WERI-Rb-1 (cell line): ENCODE data around the gene DTD1.

Experiments used
- DNase-seq: peaks from one replicate; pipeline ENCODE4 v3.0.0-alpha.2; 2020
- H3K27ac ChIP-seq: fragments of 250-450 bp; sonication (Bioruptor Pico); 2 replicates; pipeline ENCODE4 v1.5.1; 2020; ENCODE audit warnings: mild to moderate bottlenecking, moderate library complexity
- H3K27me3 ChIP-seq: fragments of 250-450 bp; sonication (Bioruptor Pico); 2 replicates; pipeline ENCODE4 v1.5.1; 2021; ENCODE audit warnings: mild to moderate bottlenecking, low read depth, moderate library complexity; ENCODE audit not compliant: insufficient read depth, severe bottlenecking
- H3K36me3 ChIP-seq: fragments of 250-450 bp; sonication (Bioruptor Pico); 2 replicates; pipeline ENCODE4 v1.5.1; 2020; ENCODE audit warnings: mild to moderate bottlenecking, moderate library complexity
- H3K4me3 ChIP-seq: 2 replicates; pipeline ENCODE4 v1.5.1; 2011; ENCODE audit warnings: low read depth, mild to moderate bottlenecking, control low read depth, low read length
- H3K9me3 ChIP-seq: fragments of 250-450 bp; sonication (Bioruptor Pico); 2 replicates; pipeline ENCODE4 v1.5.1; 2021; ENCODE audit warnings: mild to moderate bottlenecking, moderate library complexity; ENCODE audit not compliant: severe bottlenecking
- CTCF ChIP-seq: IDR thresholded peaks from 2 replicates; pipeline ENCODE4 v1.5.1; 2011; ENCODE audit warnings: low read depth, mild to moderate bottlenecking, control low read depth, inconsistent platforms, low read length

Gene DTD1

GRCh38 chr20:18686696-18687095 is 98.8 kb downstream of the DTD1 start:
- no peak overlapping the region for H3K4me3 ChIP-seq
- H3K36me3 ChIP-seq, result no peaks in the 10 kb centered on the region
- H3K27me3 ChIP-seq, result no peaks in the 10 kb centered on the region
- TF ChIP-seq CTCF, result no peak
- no peak overlapping the region for H3K27ac ChIP-seq
- DNase-seq, result no peak
- no peaks in the 10 kb centered on the region for H3K9me3 ChIP-seq

- H3K36me3 ChIP-seq, result no peaks in the 10 kb centered on the region
- no peak for DNase-seq
- no peak overlapping the region for H3K4me3 ChIP-seq
- no peaks in the 10 kb centered on the region for H3K9me3 ChIP-seq
- H3K27ac ChIP-seq, result no peak overlapping the region
- no peaks in the 10 kb centered on the region for H3K27me3 ChIP-seq
- TF ChIP-seq CTCF, result no peak
Measured at GRCh38 chr20:18688676-18689075, 100.8 kb downstream of the DTD1 start.

- no peak for TF ChIP-seq CTCF
- Histone ChIP-seq H3K27me3 (no peaks in the 10 kb centered on the region), H3K9me3 (no peaks in the 10 kb centered on the region), H3K27ac (no peak overlapping the region), H3K4me3 (no peak overlapping the region), H3K36me3 (no peaks in the 10 kb centered on the region)
- DNase-seq, result no peak
Measured at GRCh38 chr20:18689557-18689956, 101.7 kb downstream of the DTD1 start.

- no peak for DNase-seq
- H3K9me3 ChIP-seq, result no peaks in the 10 kb centered on the region
- no peak overlapping the region for H3K27ac ChIP-seq
- TF ChIP-seq CTCF, result no peak
- H3K36me3 ChIP-seq, result no peaks in the 10 kb centered on the region
- H3K4me3 ChIP-seq, result no peak overlapping the region
- no peaks in the 10 kb centered on the region for H3K27me3 ChIP-seq
Measured at GRCh38 chr20:18692447-18692846, 104.6 kb downstream of the DTD1 start.

GRCh38 chr20:18694071-18694470 is 106.2 kb downstream of the DTD1 start:
- Histone ChIP-seq H3K27me3 (no peaks in the 10 kb centered on the region), H3K9me3 (no peaks in the 10 kb centered on the region)
- TF ChIP-seq CTCF, result no peak

GRCh38 chr20:18695175-18695574 is 107.3 kb downstream of the DTD1 start:
- no peak for TF ChIP-seq CTCF
- Histone ChIP-seq H3K36me3 (no peaks in the 10 kb centered on the region), H3K4me3 (no peak overlapping the region)

More at GRCh38 chr20:18694071-18694470, 106.2 kb downstream of the DTD1 start:
- H3K36me3 ChIP-seq, result no peaks in the 10 kb centered on the region
- no peak overlapping the region for H3K27ac ChIP-seq
- no peak overlapping the region for H3K4me3 ChIP-seq
- DNase-seq, result no peak

More at GRCh38 chr20:18695175-18695574, 107.3 kb downstream of the DTD1 start:
- H3K27ac ChIP-seq, result no peak overlapping the region
- no peaks in the 10 kb centered on the region for H3K27me3 ChIP-seq
- H3K9me3 ChIP-seq, result no peaks in the 10 kb centered on the region
- DNase-seq, result no peak
